ENCODE data around the gene RNF31.

Gene RNF31

DNA sequence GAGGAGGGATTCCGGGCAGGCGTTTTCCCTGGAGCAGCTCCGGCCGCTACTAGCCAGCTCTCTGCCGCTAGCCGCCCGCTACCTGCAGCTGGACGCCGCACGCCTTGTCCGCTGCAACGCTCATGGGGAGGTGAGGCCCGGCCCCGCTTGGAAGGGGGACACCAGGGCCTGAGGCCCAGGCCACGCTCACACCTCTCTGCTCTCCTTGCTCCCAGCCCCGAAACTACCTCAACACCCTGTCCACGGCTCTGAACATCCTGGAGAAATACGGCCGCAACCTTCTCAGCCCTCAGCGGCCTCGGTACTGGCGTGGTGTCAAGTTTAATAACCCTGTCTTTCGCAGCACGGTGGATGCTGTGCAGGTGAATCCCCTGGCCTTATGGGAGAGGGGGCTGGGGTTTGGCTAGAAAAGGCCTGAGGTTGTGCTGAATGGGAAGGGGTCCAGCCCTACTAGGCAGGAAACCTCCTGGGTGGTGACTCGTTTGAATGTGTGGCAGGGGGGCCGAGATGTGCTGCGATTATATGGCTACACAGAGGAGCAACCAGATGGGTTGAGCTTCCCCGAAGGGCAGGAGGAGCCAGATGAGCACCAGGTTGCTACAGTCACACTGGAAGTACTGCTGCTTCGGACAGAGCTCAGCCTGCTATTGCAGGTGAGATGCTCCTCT lies 597 bp downstream of the RNF31 start:
- peak overlapping the region; percentile 90 for H3K4me3 ChIP-seq (ENCODE audit: insufficient read length, low read depth)
- H3K36me3 ChIP-seq (ENCODE audit: insufficient read depth, insufficient read length, low read length): peaks cover 59% of the 10 kb centered on the region
- no peaks in the 10 kb centered on the region for H3K9me3 ChIP-seq (ENCODE audit: insufficient read depth, low read length)
- TF ChIP-seq YY1 (IDR thresholded peaks at IDR 0.05; ENCODE audit: insufficient read depth, insufficient read length): no peak
- TF ChIP-seq SUZ12 (IDR thresholded peaks at IDR 0.05; ENCODE audit: extremely low read depth, insufficient read depth, insufficient read length): no peak
- no peak for TF ChIP-seq ZNF274 (IDR thresholded peaks at IDR 0.05; ENCODE audit: low read depth, low read length)
- DNase-seq (ENCODE audit: low read depth, low spot score): no peak
- peak overlapping the region; percentile 94 for H3K9ac ChIP-seq (ENCODE audit: insufficient read length, low read depth)
- H3K4me1 ChIP-seq (ENCODE audit: insufficient read depth, insufficient read length): no peaks in the 10 kb centered on the region
- H3K27me3 ChIP-seq (ENCODE audit: insufficient read depth, insufficient read length): no peaks in the 10 kb centered on the region

DNA sequence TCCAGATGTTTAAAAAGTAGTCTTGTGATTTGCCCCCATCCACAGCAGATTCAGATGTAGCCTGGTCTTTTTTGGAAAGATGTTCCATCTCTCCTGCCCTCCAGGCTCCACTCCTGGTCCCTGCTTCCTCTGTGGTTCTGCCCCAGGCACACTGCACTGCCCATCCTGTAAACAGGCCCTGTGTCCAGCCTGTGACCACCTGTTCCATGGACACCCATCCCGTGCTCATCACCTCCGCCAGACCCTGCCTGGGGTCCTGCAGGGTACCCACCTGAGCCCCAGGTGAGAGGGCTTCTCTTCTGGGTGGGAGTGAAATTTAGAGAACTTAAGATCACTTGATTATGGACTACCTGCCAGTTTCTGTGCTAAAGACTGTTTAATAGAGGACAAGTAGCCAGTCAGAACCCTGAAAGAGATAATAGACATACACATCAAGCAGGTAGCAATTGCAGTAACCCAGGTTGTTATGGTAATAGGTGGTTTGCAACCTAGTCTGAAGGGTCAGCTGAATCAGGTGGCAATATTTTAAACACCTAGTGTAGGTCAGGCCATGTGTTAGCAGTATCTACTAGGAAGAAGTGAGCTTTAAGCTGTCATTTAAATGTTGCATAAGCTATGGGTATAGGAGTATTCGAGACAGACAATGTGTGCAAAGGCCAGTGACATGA lies 2.1 kb downstream of the RNF31 start:
- Histone ChIP-seq H3K4me1 (ENCODE audit: insufficient read depth, insufficient read length) (no peaks in the 10 kb centered on the region), H3K9ac (ENCODE audit: insufficient read length, low read depth) (no peak overlapping the region), H3K36me3 (ENCODE audit: insufficient read depth, insufficient read length, low read length) (peaks cover 48% of the 10 kb centered on the region), H3K27me3 (ENCODE audit: insufficient read depth, insufficient read length) (no peaks in the 10 kb centered on the region), H3K9me3 (ENCODE audit: insufficient read depth, low read length) (no peaks in the 10 kb centered on the region), H3K4me3 (ENCODE audit: insufficient read length, low read depth) (no peak overlapping the region)
- DNase-seq (ENCODE audit: low read depth, low spot score): no peak
- TF ChIP-seq ZNF274 (IDR thresholded peaks at IDR 0.05; ENCODE audit: low read depth, low read length): no peak
- TF ChIP-seq YY1 (IDR thresholded peaks at IDR 0.05; ENCODE audit: insufficient read depth, insufficient read length): no peak
- TF ChIP-seq SUZ12 (IDR thresholded peaks at IDR 0.05; ENCODE audit: extremely low read depth, insufficient read depth, insufficient read length): no peak

DNA sequence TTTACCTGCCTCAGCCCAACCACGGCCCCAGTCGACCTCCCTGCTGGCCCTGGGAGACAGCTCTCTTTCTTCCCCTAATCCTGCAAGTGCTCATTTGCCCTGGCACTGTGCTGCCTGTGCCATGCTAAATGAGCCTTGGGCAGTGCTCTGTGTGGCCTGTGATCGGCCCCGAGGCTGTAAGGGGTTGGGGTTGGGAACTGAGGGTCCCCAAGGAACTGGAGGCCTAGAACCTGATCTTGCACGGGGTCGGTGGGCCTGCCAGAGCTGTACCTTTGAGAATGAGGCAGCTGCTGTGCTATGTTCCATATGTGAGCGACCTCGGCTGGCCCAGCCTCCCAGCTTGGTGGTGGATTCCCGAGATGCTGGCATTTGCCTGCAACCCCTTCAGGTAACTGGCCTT lies 2.8 kb downstream of the RNF31 start:
- Histone ChIP-seq H3K4me1 (ENCODE audit: insufficient read depth, insufficient read length) (no peaks in the 10 kb centered on the region), H3K4me3 (ENCODE audit: insufficient read length, low read depth) (no peak overlapping the region), H3K9me3 (ENCODE audit: insufficient read depth, low read length) (no peaks in the 10 kb centered on the region), H3K27me3 (ENCODE audit: insufficient read depth, insufficient read length) (no peaks in the 10 kb centered on the region), H3K36me3 (ENCODE audit: insufficient read depth, insufficient read length, low read length) (peaks cover 50% of the 10 kb centered on the region), H3K9ac (ENCODE audit: insufficient read length, low read depth) (no peak overlapping the region)
- TF ChIP-seq SUZ12 (IDR thresholded peaks at IDR 0.05; ENCODE audit: extremely low read depth, insufficient read depth, insufficient read length) (no peak), YY1 (IDR thresholded peaks at IDR 0.05; ENCODE audit: insufficient read depth, insufficient read length) (no peak)
- DNase-seq (ENCODE audit: low read depth, low spot score): no peak

DNA sequence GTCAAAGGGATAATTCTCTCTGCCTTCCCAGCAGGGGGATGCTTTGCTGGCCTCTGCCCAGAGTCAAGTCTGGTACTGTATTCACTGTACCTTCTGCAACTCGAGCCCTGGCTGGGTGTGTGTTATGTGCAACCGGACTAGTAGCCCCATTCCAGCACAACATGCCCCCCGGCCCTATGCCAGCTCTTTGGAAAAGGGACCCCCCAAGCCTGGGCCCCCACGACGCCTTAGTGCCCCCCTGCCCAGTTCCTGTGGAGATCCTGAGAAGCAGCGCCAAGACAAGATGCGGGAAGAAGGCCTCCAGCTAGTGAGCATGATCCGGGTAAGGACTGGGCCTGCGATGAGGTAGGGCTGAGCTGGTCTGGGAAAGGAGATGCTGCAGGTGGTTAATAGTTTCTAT lies 3.3 kb downstream of the RNF31 start:
- no peaks in the 10 kb centered on the region for H3K4me1 ChIP-seq (ENCODE audit: insufficient read depth, insufficient read length)
- no peaks in the 10 kb centered on the region for H3K27me3 ChIP-seq (ENCODE audit: insufficient read depth, insufficient read length)
- no peak overlapping the region for H3K9ac ChIP-seq (ENCODE audit: insufficient read length, low read depth)
- no peaks in the 10 kb centered on the region for H3K9me3 ChIP-seq (ENCODE audit: insufficient read depth, low read length)
- TF ChIP-seq SUZ12 (IDR thresholded peaks at IDR 0.05; ENCODE audit: extremely low read depth, insufficient read depth, insufficient read length): no peak
- TF ChIP-seq YY1 (IDR thresholded peaks at IDR 0.05; ENCODE audit: insufficient read depth, insufficient read length): no peak
- TF ChIP-seq ZNF274 (IDR thresholded peaks at IDR 0.05; ENCODE audit: low read depth, low read length): no peak
- DNase-seq (ENCODE audit: low read depth, low spot score): no peak
- no peak overlapping the region for H3K4me3 ChIP-seq (ENCODE audit: insufficient read length, low read depth)
- H3K36me3 ChIP-seq (ENCODE audit: insufficient read depth, insufficient read length, low read length): peaks cover 51% of the 10 kb centered on the region

DNA sequence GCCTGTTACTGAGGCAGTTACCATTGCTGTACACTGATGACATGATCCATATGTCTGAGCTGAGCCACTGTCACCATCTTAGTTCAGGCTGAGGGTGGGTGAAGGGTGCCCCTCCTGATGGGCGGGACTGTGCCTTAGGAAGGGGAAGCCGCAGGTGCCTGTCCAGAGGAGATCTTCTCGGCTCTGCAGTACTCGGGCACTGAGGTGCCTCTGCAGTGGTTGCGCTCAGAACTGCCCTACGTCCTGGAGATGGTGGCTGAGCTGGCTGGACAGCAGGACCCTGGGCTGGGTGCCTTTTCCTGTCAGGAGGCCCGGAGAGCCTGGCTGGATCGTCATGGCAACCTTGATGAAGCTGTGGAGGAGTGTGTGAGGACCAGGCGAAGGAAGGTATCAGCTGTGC lies 3.7 kb downstream of the RNF31 start:
- Histone ChIP-seq H3K4me3 (ENCODE audit: insufficient read length, low read depth) (no peak overlapping the region), H3K36me3 (ENCODE audit: insufficient read depth, insufficient read length, low read length) (peaks cover 55% of the 10 kb centered on the region), H3K9me3 (ENCODE audit: insufficient read depth, low read length) (no peaks in the 10 kb centered on the region), H3K9ac (ENCODE audit: insufficient read length, low read depth) (no peak overlapping the region), H3K27me3 (ENCODE audit: insufficient read depth, insufficient read length) (no peaks in the 10 kb centered on the region), H3K4me1 (ENCODE audit: insufficient read depth, insufficient read length) (no peaks in the 10 kb centered on the region)
- no peak for TF ChIP-seq YY1 (IDR thresholded peaks at IDR 0.05; ENCODE audit: insufficient read depth, insufficient read length)
- no peak for TF ChIP-seq ZNF274 (IDR thresholded peaks at IDR 0.05; ENCODE audit: low read depth, low read length)
- no peak for TF ChIP-seq SUZ12 (IDR thresholded peaks at IDR 0.05; ENCODE audit: extremely low read depth, insufficient read depth, insufficient read length)
- DNase-seq (ENCODE audit: low read depth, low spot score): no peak

DNA sequence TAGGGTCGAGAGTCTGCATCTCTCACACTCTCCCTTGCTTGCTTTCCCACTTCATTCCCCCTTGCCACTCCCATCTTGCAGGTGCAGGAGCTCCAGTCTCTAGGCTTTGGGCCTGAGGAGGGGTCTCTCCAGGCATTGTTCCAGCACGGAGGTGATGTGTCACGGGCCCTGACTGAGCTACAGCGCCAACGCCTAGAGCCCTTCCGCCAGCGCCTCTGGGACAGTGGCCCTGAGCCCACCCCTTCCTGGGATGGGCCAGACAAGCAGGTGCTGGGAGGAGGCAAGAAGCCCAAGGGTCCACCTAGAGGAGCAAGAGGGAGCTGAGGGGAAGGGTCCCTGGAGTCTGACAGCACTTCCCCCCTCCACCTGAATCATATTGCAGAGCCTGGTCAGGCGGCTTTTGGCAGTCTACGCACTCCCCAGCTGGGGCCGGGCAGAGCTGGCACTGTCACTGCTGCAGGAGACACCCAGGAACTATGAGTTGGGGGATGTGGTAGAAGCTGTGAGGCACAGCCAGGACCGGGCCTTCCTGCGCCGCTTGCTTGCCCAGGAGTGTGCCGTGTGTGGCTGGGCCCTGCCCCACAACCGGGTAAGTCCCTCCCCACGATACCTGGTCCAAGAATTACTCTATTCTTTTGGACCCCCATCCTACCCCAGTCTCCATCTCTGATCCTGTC lies 4.2 kb downstream of the RNF31 start:
- H3K36me3 ChIP-seq (ENCODE audit: insufficient read depth, insufficient read length, low read length): peaks cover 59% of the 10 kb centered on the region

DNA sequence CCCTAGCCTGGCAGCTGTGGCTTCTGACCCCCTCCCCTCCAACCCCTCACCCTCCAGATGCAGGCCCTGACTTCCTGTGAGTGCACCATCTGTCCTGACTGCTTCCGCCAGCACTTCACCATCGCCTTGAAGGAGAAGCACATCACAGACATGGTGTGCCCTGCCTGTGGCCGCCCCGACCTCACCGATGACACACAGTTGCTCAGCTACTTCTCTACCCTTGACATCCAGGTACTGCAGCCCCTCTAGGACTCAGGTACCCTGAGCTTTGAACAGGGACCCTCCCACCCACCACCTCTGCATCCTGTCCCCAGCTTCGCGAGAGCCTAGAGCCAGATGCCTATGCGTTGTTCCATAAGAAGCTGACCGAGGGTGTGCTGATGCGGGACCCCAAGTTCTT lies 7.8 kb downstream of the RNF31 start:
- DNase-seq (ENCODE audit: low read depth, low spot score): no peak
- Histone ChIP-seq H3K36me3 (ENCODE audit: insufficient read depth, insufficient read length, low read length) (peaks cover 76% of the 10 kb centered on the region), H3K9ac (ENCODE audit: insufficient read length, low read depth) (no peak overlapping the region)

More for the DNA sequence above, 4.2 kb downstream of the RNF31 start:
- H3K9ac ChIP-seq (ENCODE audit: insufficient read length, low read depth): no peak overlapping the region
- no peaks in the 10 kb centered on the region for H3K27me3 ChIP-seq (ENCODE audit: insufficient read depth, insufficient read length)
- DNase-seq (ENCODE audit: low read depth, low spot score): no peak
- H3K4me1 ChIP-seq (ENCODE audit: insufficient read depth, insufficient read length): no peaks in the 10 kb centered on the region
- TF ChIP-seq YY1 (IDR thresholded peaks at IDR 0.05; ENCODE audit: insufficient read depth, insufficient read length) (no peak), ZNF274 (IDR thresholded peaks at IDR 0.05; ENCODE audit: low read depth, low read length) (no peak), SUZ12 (IDR thresholded peaks at IDR 0.05; ENCODE audit: extremely low read depth, insufficient read depth, insufficient read length) (no peak)
- no peak overlapping the region for H3K4me3 ChIP-seq (ENCODE audit: insufficient read length, low read depth)
- no peaks in the 10 kb centered on the region for H3K9me3 ChIP-seq (ENCODE audit: insufficient read depth, low read length)

More for the DNA sequence above, 7.8 kb downstream of the RNF31 start:
- no peak overlapping the region for H3K4me3 ChIP-seq (ENCODE audit: insufficient read length, low read depth)
- no peak for TF ChIP-seq YY1 (IDR thresholded peaks at IDR 0.05; ENCODE audit: insufficient read depth, insufficient read length)
- no peak for TF ChIP-seq ZNF274 (IDR thresholded peaks at IDR 0.05; ENCODE audit: low read depth, low read length)
- no peak for TF ChIP-seq SUZ12 (IDR thresholded peaks at IDR 0.05; ENCODE audit: extremely low read depth, insufficient read depth, insufficient read length)
- H3K27me3 ChIP-seq (ENCODE audit: insufficient read depth, insufficient read length): no peaks in the 10 kb centered on the region
- H3K9me3 ChIP-seq (ENCODE audit: insufficient read depth, low read length): no peaks in the 10 kb centered on the region
- no peaks in the 10 kb centered on the region for H3K4me1 ChIP-seq (ENCODE audit: insufficient read depth, insufficient read length)

Data from NT2/D1 (cell line).